Ectodermal cell (in vitro differentiated cells): ENCODE data around the gene ZMIZ1.

Experiments
- H3K27ac ChIP-seq: 2 replicates; pipeline ENCODE4 v1.7.0; 2013; ENCODE audit warnings: mild to moderate bottlenecking, low read depth, low read length; ENCODE audit not compliant: insufficient read depth, poor library complexity, severe bottlenecking
- H3K27me3 ChIP-seq: 2 replicates; pipeline ENCODE4 v1.7.0; 2013; ENCODE audit warnings: mild to moderate bottlenecking, low read length; ENCODE audit not compliant: insufficient read depth, control insufficient read depth, poor library complexity, severe bottlenecking
- H3K36me3 ChIP-seq: one replicate; pipeline ENCODE4 v1.7.0; 2013; ENCODE audit warnings: low read length; ENCODE audit not compliant: control insufficient read depth, insufficient read depth
- H3K4me1 ChIP-seq: one replicate; pipeline ENCODE4 v1.7.0; 2013; ENCODE audit warnings: low read length; ENCODE audit not compliant: control insufficient read depth, insufficient read depth
- H3K4me3 ChIP-seq: 2 replicates; pipeline ENCODE4 v1.7.0; 2013; ENCODE audit warnings: low read depth, low read length, control low read depth; ENCODE audit not compliant: insufficient read depth
- H3K9me3 ChIP-seq: 2 replicates; pipeline ENCODE4 v1.7.0; 2013; ENCODE audit warnings: mild to moderate bottlenecking, low read length, moderate library complexity; ENCODE audit not compliant: control insufficient read depth
- WGBS, 2 experiments: methylation state at CpG; one replicate each; pipeline ENCODE4 v1.1.7; 2013; ENCODE audit warnings: missing lambda C conversion rate in 2 of 2; 5-methylcytosine and 5-hydroxymethylcytosine counted together

ZMIZ1 gene

GRCh38 chr10:79349072-79349491 is 280.3 kb downstream of the ZMIZ1 start:
- Histone ChIP-seq H3K36me3 (peaks cover 18% of the 10 kb centered on the region), H3K27me3 (no peaks in the 10 kb centered on the region), H3K9me3 (no peaks in the 10 kb centered on the region), H3K4me1 (peaks cover 13% of the 10 kb centered on the region), H3K27ac (no peak overlapping the region), H3K4me3 (no peak overlapping the region)
- 93 to 95% methylated on average over 6 of the region's 6 CpGs for WGBS, 2 experiments

GRCh38 chr10:79349766-79350406 is 281.1 kb downstream of the ZMIZ1 start:
- no peaks in the 10 kb centered on the region for H3K27me3 ChIP-seq
- 92 to 95% methylated on average over 6 of the region's 6 CpGs for WGBS, 2 experiments
- H3K9me3 ChIP-seq = no peaks in the 10 kb centered on the region
- H3K36me3 ChIP-seq = peaks cover 18% of the 10 kb centered on the region
- H3K4me3 ChIP-seq = no peak overlapping the region
- H3K27ac ChIP-seq = no peak overlapping the region
- peaks cover 13% of the 10 kb centered on the region for H3K4me1 ChIP-seq

GRCh38 chr10:79350407-79351154 is 281.8 kb downstream of the ZMIZ1 start:
- Histone ChIP-seq H3K36me3 (peaks cover 18% of the 10 kb centered on the region), H3K4me3 (no peak overlapping the region), H3K27me3 (no peaks in the 10 kb centered on the region), H3K9me3 (no peaks in the 10 kb centered on the region), H3K4me1 (peaks cover 8% of the 10 kb centered on the region), H3K27ac (no peak overlapping the region)
- 91 to 92% methylated on average over 21 of the region's 21 CpGs for WGBS, 2 experiments

- Histone ChIP-seq H3K4me3 (no peak overlapping the region), H3K27me3 (no peaks in the 10 kb centered on the region), H3K4me1 (peaks cover 8% of the 10 kb centered on the region), H3K9me3 (no peaks in the 10 kb centered on the region), H3K36me3 (peaks cover 18% of the 10 kb centered on the region), H3K27ac (no peak overlapping the region)
- 96% methylated on average over 13 of the region's 13 CpGs for WGBS, 2 experiments
Measured at GRCh38 chr10:79351332-79351731, 282.6 kb downstream of the ZMIZ1 start.

- WGBS, 2 experiments = 90 to 93% methylated on average over 11 of the region's 11 CpGs
- no peaks in the 10 kb centered on the region for H3K4me1 ChIP-seq
- peaks cover 18% of the 10 kb centered on the region for H3K36me3 ChIP-seq
- no peaks in the 10 kb centered on the region for H3K27me3 ChIP-seq
- no peak overlapping the region for H3K4me3 ChIP-seq
- H3K27ac ChIP-seq = no peak overlapping the region
- H3K9me3 ChIP-seq = no peaks in the 10 kb centered on the region
Measured at GRCh38 chr10:79352035-79352877, 283.5 kb downstream of the ZMIZ1 start.

GRCh38 chr10:79353000-79353406 is 284.2 kb downstream of the ZMIZ1 start:
- no peak overlapping the region for H3K4me3 ChIP-seq
- no peaks in the 10 kb centered on the region for H3K4me1 ChIP-seq
- H3K27ac ChIP-seq = no peak overlapping the region
- peaks cover 18% of the 10 kb centered on the region for H3K36me3 ChIP-seq
- WGBS, 2 experiments = 94 to 96% methylated on average over 8 of the region's 8 CpGs
- H3K9me3 ChIP-seq = no peaks in the 10 kb centered on the region
- H3K27me3 ChIP-seq = no peaks in the 10 kb centered on the region

- H3K27me3 ChIP-seq = no peaks in the 10 kb centered on the region
- peaks cover 18% of the 10 kb centered on the region for H3K36me3 ChIP-seq
- no peaks in the 10 kb centered on the region for H3K4me1 ChIP-seq
- WGBS, 2 experiments = 92 to 95% methylated on average over 11 of the region's 11 CpGs
- H3K27ac ChIP-seq = no peak overlapping the region
- no peaks in the 10 kb centered on the region for H3K9me3 ChIP-seq
- no peak overlapping the region for H3K4me3 ChIP-seq
Measured at GRCh38 chr10:79353726-79354125, 285.0 kb downstream of the ZMIZ1 start.

- Histone ChIP-seq H3K36me3 (peaks cover 18% of the 10 kb centered on the region), H3K27me3 (no peaks in the 10 kb centered on the region), H3K27ac (no peak overlapping the region), H3K4me1 (no peaks in the 10 kb centered on the region), H3K4me3 (no peak overlapping the region), H3K9me3 (no peaks in the 10 kb centered on the region)
- 57 to 58% methylated on average over 3 of the region's 3 CpGs for WGBS, 2 experiments
Measured at GRCh38 chr10:79354141-79354540, 285.4 kb downstream of the ZMIZ1 start.

- H3K4me1 ChIP-seq = no peaks in the 10 kb centered on the region
- WGBS, 2 experiments = 95% methylated on average over 6 of the region's 6 CpGs
- no peak overlapping the region for H3K27ac ChIP-seq
- H3K9me3 ChIP-seq = no peaks in the 10 kb centered on the region
- H3K27me3 ChIP-seq = no peaks in the 10 kb centered on the region
- no peak overlapping the region for H3K4me3 ChIP-seq
- H3K36me3 ChIP-seq = peaks cover 18% of the 10 kb centered on the region
Measured at GRCh38 chr10:79354615-79355014, 285.8 kb downstream of the ZMIZ1 start.
